Muscle of arm (tissue), 12 donors: ENCODE measurements around the gene ADAR. TPM values are rescaled to one million over a fixed set of nuclear protein-coding genes. Genes with fewer than 3 reads are reported as not detected.
A peak's percentile ranks its signal among the peaks of the same experiment; 100 is the strongest.

Source experiments
- DNase-seq: peaks from one replicate; pipeline ENCODE4 v3.0.0-alpha.2; 2013
- polyA plus RNA-seq, 12 donors: library from polyadenylated mRNA; unstranded; fragments of 120-200 nt; gene quantifications; one replicate each; pipeline ENCODE4 v1.2.1, GENCODE V29; 2013; ENCODE audit not compliant: insufficient read length in 12 of 12

ADAR gene
- polyA plus RNA-seq, 12 donors, result 40.0 to 249 (median 53.3) TPM

DNA sequence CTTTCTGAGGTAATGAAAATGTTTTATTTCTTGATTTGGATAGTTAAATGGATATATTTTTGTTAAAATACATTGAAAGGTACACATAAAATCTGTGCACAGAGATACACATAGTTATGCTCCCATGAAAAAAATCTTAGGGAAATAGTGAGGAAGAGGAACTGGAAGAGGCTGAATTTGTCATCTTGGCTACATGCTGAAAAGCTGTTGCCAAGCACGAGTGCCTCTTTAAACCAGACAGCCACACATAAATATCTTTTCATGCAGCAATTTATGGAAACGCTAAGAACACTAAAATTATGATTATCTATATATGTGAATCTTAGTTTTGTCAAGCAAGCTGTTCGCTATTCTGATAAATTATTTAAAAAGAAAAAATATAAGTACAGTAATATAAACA, 12.8 kb upstream of the ADAR start:
- no peak for DNase-seq

DNA sequence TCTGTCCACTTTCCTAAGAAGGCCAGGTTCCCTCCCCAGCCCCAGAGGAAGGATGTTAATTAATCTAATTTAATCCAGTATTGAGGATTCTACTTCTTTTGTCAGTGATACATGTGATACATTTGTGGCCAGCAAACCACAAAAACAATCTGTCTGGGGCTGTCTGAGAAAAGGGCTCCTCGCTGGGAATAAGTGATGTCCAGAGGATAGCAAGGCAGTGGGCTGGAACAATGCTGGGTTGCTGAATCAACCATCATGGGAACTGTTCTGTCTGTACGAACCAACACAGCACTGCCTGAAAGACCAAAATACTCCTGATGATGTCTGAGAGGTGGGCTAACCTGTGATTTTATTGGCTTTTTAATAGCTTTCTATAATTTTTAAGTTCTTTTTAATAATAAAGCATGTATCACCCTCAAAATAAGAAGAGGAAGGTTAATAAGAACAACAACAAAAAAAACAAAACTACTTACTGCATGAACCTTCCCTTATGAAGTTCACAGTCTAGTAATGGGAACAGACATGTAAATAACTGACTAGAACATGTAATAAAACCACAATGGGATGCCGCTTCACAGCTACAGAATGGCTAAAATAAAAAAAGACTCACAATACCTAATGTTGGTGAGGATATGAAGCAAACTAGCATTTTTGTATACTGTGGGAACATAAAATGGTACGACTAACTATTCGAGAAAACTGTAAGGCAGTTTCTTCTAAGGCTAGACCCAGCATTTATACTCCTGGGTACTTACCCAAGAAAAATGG, 11.4 kb upstream of the ADAR start:
- no peak for DNase-seq

DNA sequence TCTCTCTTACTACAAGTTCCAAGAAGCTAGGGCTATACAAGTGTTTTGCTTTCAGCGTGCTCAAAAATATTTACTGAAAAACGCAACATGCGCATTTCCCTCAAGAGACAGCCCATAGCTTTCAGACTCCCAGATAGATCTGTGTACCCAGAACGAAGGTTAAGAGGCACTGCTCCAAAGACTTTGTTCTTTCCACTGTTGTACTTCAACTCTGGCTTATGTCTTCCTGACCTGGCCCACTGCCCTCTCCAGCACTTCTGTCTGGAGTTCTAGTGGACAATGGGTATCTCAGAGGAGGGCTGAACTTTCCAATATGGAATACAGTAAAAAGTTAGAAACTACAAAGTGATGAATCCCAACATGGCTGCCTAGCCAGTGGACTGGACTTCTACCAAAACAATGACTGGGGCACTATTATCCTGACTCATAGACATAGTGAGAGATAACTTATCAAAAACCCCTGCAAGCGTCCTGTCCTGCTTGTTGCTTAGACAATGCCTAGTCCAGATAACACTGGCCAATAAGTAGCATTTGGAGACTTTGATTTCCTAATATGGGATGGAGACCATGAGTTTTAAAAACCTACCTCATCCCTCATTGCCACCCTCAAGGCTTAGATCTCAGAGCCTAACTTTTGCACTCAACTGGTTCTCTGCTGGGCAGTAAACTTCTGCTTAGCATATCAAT, 8.8 kb upstream of the ADAR start:
- DNase-seq, result no peak

DNA sequence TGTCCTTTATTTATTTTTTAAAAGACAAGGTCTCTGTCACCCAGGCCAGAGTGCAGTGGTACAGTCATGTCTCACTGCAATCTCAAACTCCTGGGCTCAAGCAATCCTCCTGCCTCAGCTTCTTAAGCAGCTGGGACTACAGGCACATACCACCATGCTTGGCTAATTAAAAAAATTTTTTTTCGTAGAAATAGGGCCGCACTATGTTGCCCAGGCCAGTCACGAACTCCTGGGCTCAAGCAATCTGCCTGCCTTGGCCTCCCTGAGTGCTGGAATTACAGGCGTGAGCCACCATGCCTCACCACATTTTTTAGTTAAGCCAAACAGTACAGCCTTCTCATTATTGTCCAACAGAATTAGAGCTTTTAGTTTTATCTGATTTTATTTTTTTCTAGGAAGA, 7.4 kb upstream of the ADAR start:
- DNase-seq, result no peak

DNA sequence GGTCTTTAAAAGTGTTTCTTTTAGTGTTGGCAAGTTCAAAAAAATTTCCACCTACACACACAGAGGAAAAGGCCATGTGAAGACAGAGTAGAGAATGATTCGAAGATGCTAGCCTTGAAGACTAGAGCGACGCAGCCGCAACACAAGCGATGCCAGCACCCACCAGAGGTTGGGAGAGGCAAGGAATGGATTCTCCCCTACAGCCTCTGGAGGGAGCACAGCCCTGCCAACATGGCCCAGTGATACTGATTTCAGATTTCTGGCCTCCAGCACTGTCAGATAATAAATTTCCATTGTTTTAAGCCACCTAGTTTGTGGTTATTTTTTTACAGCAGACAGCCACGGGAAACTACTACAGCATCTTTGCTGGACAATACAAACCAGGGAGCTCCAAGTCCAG, 6.9 kb upstream of the ADAR start:
- no peak for DNase-seq

DNA sequence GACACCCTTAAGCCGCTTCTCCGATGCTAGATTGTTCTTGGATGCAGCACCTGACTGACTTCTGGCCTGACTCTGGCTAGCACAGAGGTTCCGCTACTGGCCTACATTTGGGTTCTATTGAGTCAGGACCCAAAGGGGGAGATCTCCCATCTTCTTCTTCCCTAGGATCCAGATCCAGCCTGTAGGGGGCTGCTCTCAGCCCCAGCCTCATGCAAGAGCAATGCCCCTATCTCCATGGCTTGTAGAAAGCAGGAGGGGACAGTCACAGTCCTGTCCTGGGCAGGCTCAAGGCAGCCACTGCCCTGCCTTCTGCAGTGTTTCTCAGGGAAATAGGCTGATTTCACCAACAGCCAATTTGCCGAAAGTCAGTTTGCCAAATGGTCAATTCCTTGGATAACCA, 6.3 kb upstream of the ADAR start:
- DNase-seq, result no peak

DNA sequence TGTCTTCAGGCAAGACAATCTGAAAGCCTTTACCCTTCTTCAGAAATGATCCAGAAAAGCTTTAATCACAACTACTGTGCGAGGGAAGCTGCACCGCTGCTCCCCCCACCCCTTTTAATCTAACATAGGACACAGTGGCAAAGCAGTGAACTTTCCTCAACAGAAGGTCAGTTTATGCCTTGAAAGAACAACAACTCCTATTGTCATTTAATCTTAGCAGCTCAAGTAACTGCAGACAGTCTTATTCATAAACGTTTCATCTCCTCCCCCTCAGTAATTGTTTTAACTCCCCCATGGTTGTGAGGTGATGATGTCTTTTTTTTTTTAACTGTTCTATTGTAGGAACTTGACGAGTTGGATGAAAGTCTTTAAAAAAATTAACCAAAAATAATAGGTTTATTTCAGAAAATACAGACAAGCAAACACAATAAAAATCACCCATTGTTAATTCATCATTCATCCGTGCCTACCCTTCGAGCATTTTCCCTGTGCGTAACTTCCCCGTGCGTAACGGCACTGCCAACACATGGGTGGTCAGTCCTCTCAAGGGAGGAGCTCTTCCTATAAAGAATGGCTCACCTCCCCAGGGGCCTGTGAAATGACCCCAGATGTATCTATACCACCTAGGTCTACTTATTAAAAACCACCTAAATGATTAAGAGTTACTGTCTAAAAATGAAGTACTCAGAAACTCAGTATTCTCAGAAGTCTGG, 3.3 kb upstream of the ADAR start:
- no peak for DNase-seq

DNA sequence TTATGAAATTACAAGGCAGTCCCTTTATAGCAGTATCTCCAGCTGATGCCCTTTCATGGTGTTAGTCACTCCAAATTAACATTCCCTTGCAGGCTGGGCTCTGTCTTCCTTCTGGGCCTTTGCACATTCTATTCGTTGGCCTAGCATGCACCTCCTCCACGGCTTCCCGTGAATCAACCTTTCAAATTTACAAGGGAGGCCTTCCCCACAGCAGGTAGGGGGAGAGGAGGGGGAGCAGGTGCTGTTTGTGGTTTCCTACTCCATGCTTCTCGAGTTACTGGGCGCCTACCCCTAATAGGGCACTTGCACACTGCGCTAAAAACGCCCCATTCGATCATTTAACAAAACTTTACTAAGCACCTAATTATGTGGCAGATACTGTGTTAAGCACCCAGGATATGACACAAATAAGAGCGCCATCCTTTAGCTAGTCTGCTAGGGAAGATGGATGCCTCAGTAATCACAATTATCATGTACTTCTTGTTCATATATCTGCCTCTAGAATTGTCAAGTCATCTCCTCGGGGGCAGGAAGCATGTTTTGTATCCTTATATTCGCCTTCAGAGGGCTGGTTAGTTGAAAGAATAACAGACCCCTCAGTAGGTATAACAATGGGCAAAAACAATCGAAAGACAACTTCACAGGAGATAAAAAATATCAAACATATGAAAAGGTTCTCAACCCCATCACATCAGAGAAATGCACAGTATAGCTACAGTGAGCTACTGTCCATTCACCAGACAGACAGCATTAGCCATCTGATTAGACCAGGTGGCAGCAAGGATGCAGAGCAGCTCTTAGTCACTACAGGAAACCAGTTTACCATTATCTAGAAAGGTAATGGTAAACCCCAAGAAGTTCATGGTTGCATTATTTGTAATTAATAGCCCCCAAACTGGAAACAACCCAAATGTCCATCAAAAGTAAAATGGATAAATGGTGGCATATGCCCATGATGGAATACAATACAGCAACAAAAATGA, 1.7 kb upstream of the ADAR start:
- no peak for DNase-seq

DNA sequence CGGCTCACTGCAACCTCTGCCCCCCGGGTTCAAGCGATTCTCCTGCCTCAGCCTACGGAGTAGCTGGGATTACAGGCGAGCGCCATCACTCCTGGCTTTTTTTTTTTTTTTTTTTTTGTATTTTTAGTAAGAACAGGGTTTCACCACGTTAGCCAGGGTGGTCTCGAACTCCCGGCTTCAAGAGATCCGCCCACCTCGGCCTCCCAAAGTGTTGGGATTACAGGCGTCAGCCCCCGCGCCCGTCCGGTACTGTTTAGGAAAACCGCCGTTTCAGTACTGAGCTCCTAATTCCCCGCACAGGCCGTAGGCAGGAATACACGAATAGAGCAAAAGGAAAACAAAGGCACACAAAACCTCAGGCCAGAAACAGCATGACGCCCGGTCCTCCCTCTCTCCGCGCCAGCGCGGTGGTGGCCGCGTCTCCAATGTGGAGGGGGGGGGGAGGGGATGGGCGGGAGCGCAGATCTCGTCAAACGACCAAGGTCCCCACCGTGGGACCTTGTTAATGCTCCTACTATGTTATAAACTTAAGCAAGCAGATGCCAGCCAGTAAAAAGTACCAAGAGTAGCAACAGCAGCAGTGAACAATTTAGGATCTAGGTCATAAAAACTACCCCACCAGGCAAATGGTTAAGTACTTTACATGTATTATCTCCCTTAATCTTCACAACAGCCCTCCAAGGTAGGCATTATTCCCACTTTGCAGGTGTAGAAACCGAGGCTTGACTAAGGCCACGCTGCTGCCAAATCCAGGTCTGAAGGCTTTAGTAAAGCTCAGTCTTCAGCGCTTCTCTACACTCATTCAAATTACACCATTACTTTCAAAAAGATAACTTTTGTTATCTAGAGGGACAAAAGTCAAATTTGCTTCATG, 648 bp upstream of the ADAR start:
- DNase-seq, result peak; percentile 65

DNA sequence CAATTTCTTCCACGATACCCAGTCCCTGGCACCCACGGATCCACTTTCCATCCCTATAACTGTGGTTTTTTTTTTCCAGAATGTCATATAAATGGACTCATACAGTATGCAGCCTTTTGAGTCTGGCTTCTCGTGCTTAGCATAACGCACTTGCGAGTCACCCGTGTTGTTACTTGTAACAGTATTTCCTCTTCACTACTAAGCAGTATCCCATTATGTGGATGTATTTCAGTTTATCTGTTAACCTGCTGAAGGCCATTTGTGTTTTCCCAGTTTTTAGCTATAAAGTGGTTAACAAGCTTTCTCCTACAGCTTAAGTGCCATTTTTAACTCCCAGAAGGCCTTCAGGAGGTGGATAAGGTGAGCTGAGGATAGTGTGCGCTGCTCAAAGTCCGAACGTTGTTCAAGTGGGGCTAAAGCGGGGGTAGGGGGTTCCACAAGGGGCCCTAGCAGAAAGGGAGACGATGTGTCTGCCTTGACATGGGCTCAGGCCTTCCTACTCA, 829 bp downstream of the ADAR start:
- DNase-seq, result no peak

DNA sequence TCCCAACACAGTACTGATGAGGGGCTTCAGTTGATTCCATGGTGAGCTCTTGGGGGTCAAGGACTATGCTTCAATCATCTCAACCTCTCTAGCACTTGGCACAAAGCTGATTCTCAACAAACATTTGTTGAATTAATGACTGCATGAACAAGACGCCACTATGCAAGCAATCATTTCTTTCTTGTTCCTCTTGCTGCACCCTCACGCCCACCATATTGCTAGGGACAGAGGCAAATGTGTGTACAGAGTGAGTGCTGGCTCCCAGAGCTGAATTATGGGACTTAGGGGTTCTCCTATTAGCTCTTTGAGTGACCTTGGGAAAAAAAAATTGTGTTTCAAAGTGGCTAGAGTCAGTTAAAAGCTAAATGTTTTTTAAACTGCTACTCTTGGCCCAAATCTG, 2.5 kb downstream of the ADAR start:
- no peak for DNase-seq

DNA sequence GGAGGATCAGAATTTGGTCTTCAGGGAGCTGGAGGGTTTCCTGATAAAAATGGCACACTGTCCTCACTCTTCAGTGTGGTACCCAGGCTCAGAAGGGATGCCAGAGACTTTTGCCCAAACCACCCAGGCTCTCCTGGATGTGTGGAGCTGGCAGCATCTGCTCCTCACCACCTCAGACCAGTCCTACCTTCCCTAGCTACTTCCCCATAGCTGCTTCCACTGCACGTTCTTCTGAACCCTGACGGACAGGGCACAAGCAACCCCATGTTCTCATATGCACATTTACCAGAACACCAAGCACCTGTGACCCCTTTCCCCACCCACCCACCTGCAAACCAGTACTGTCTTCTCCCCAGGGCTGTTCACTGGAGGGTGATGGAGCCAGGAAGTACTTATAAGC, 4.7 kb downstream of the ADAR start:
- no peak for DNase-seq

DNA sequence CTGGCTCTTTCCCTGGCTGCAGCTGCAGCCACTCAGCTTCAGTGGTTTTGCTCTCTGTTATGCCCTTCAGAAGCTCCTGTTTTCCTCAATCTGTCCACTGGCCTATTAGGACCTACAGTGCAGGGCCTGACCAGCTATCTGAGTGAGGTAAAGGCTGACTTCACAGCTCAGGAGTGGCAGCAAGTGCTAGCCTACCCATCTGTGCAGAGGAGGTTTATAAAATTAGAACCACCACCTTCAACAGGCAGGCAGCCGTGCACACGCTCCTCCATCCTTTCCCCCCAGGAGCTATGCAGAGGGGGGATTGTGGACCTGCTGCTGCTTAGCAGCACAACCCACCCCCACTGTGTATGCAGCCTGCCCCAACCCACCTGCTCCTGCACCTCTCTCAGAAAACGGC, 8.3 kb downstream of the ADAR start:
- DNase-seq, result no peak

DNA sequence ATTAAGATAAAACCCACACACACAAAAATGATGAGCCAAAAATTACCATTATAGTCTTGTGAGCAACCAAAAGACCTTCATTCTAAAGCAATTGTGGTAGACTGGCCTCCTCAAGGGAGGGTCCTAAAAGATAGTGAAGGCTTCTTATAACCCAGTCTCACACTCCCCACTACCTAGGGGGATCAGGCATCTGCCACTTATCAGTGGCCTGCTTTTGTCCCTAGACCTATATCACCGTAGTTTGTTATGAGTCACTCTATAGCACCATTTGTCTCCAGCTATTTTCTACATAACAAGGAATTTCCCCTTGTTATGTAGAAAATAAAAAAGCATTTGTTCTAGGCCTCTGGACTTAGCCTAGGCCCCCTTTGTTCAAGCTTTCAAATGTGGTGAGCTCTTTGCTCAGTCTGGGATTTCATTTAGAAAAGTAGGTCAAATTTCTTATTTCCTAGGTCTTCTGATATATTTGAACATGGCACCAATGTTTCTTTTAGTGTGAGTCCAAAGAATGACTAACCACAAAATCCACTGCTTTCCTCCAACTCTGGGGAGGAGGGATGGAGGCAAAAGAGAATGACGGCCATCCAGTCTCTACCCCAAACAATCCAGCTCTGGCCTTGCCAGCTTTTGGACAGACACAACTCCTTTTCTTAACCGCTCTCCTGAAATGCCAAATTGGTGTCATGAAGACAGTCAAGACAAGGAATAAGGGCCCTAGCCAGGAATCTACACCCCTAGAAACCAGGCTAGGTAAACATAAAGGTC, 8.9 kb downstream of the ADAR start:
- DNase-seq, result no peak

DNA sequence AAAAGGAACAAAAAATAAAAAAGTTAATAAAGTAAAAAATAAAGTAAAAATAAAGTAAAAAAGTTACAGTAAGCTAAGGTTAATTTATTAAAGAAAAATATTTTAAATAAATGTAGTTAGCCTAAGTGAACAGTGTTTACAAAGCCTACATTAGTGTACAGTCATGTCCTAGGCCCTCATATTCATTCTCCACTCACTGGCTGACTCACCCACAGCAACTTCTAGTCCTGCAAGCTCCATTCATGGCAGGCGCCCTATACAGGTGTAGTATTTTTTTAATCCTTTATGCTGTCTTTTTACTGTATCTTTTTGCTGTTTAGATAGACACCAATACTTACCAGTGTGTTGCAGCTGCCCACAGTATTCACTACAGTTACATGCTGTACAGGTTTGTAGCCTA, 12.4 kb downstream of the ADAR start:
- no peak for DNase-seq

DNA sequence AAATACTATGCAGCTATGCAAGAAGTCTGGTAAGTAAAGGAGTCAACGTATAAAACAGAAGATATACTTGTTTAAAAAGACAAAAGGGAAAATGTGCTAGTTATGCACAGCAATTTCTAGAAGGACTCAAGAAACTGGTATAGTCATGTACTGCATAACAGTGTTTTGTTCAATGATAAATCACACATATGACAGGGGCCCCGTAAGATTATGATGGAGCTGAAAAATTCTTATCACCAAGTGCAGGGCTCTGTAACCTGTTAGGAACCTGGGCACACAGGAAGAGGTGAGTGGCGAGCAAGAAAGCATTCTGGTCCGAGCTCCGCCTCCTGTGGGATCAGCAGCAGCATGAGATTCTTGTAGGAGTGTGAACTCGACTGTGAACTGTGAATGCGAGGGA, 13.2 kb downstream of the ADAR start:
- DNase-seq, result no peak

DNA sequence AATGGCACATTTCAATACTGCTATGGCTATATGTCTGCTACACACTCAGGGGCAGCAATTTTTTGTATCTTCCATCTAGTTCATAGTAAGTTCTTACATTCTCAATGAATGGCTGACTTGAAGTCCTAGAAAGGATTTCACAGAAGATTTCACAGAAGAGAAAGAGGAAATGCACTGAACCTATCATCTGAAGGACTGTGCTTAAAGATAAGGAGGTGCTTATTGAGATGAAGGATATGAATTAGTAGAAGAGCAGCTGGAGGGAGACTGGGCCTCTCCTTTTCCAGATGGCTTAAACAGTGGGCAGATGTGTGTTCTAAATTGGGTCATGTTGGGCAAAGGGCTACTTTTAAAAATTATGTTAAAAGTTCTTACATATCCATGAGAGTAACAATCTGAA, 14.6 kb downstream of the ADAR start:
- DNase-seq, result no peak

DNA sequence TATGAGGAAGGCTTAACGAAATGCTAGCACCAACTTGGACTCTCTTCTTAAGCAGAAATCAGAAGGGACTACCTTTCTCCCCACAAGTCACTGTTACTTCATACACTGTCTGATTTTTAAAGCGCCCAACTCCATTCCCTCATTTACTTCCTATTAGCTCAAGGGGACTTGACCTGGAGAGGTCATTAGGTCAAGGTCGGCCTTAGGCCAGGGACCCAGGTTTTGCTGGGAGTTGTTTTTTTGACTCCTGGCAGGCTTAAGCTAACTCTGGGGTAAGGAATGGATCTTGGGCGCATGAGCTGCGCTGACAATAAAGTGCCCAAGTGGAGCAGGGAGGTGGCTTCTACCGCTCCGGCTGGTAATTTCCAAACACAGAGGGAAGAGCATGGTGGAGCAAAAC, 16.8 kb downstream of the ADAR start:
- no peak for DNase-seq

DNA sequence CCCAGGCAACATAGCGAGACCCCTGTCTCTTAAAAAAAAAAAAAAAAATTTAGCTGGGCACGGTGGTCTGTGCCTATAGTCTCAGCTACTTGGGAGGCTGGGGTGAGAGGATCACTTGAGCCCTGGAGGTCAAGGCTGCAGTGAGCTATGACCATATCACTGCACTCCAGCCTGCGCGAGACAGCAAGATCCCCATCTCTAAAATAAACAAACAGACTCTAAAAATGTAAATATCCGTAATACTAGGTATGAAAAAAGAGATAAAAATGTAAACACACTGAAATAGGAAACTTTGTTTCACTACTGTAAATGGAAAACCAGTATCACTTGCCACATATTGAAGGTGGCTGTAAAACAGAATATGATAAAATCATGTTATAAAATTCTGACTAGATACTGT, 17.2 kb downstream of the ADAR start:
- DNase-seq, result no peak

DNA sequence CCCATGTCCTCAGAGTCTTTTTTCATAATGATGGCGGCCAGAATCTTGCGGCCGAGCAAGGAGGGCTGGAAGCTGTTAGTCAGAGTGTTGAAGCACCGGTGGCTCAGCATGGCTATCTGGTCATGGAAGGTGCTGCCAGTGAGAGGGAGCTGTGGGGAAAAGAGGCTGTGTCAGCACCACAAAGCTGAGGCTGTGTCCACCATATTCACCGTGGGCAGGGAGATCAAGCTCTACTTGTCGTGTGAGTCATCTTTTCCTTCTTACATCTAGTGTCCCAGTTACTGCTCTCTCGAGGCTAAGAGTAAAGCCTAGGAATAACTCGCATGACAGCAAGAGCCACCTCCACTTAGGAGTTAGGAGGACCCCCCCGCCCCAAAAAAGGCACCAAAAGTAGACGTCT, 18.2 kb downstream of the ADAR start:
- no peak for DNase-seq
